AG04450 (cell line): ENCODE measurements around the gene ACO2. TPM values are rescaled to one million over a fixed set of nuclear protein-coding genes. Genes with fewer than 3 reads are reported as not detected.
"Not testable (repeated sequence)": the region's sequence is repeated elsewhere in the genome, so short reads cannot be mapped to it uniquely, and the experiment has no call there.

Source experiments
- CTCF ChIA-PET: fragments of 300-600, 350-600 bp; formaldehyde crosslinking; extraction: SDS; loops from one replicate; lab custom pipeline; 2022; ENCODE audit warnings: antibody characterized with exemption, inconsistent platforms; lab: Charles Lee
- POLR2A ChIA-PET: fragments of 350-600 bp; formaldehyde crosslinking; extraction: SDS; loops from one replicate; lab custom pipeline; 2021; ENCODE audit warnings: antibody characterized with exemption, inconsistent platforms; lab: Yijun Ruan, JAX
- DNase-seq: peaks from one replicate; pipeline ENCODE4 v3.0.0-alpha.2; 2011; ENCODE audit warnings: low read depth, low spot score
- H3K27ac ChIP-seq: one replicate; pipeline ENCODE4 v1.5.1; 2012; ENCODE audit warnings: low read depth, low read length, control low read depth
- H3K27me3 ChIP-seq: one replicate; pipeline ENCODE4 v1.6.0; 2012; ENCODE audit warnings: low read length; ENCODE audit not compliant: control insufficient read depth, insufficient read depth
- H3K4me3 ChIP-seq: 2 replicates; pipeline ENCODE4 v1.5.1; 2011; ENCODE audit warnings: mild to moderate bottlenecking, low read depth, low read length, control low read depth
- H3K9me3 ChIP-seq: 2 replicates; pipeline ENCODE4 v1.5.1; 2012; ENCODE audit warnings: low read length; ENCODE audit not compliant: control insufficient read depth, insufficient read depth
- polyA plus RNA-seq: library from polyadenylated mRNA; depleted of rRNA; stranded (reverse); fragments of >200 nt; gene quantifications from 2 replicates; pipeline ENCODE4 v1.2.3, GENCODE V29; 2011
- TF ChIP-seq, protein P1 (sequence below): IDR thresholded peaks from 2 replicates; pipeline ENCODE4 v1.5.1; 2011; ENCODE audit warnings: low read depth, low read length, control low read depth, inconsistent platforms

The ACO2 gene
- polyA plus RNA-seq, 1 experiment, result 32.2 TPM

DNA sequence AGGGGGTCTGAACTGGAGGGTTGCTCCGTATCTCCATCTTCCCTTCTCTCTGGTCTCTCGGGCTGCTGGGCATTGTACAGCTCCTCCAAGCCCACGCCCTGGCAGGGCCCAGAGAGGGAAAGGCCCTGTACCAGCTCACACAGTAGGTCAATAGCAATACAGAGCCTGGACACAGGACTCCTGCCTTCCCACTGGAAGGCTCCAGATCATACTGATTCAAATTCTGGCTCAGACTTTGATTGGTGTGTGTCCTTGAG is 98.5 kb downstream of the ACO2 start:
- Histone ChIP-seq H3K4me3 (no peak overlapping the region), H3K27me3 (no peaks in the 10 kb centered on the region), H3K27ac (no peak overlapping the region), H3K9me3 (no peaks in the 10 kb centered on the region; the same call in 1 of the 2 replicates)
- CTCF ChIA-PET, result interaction anchor here (1.0 kb wide), 1 partner anchor 9 kb away, joined by 3 read pairs; no protein-coding TSS in a partner anchor
- DNase-seq, result no peak
- POLR2A ChIA-PET, result interaction anchor here (1.1 kb wide), 2 partner anchors 10 to 24 kb away, joined by 3 to 6 read pairs; partner anchors contain the start of gene POLR3H
- TF ChIP-seq, protein P1, sequence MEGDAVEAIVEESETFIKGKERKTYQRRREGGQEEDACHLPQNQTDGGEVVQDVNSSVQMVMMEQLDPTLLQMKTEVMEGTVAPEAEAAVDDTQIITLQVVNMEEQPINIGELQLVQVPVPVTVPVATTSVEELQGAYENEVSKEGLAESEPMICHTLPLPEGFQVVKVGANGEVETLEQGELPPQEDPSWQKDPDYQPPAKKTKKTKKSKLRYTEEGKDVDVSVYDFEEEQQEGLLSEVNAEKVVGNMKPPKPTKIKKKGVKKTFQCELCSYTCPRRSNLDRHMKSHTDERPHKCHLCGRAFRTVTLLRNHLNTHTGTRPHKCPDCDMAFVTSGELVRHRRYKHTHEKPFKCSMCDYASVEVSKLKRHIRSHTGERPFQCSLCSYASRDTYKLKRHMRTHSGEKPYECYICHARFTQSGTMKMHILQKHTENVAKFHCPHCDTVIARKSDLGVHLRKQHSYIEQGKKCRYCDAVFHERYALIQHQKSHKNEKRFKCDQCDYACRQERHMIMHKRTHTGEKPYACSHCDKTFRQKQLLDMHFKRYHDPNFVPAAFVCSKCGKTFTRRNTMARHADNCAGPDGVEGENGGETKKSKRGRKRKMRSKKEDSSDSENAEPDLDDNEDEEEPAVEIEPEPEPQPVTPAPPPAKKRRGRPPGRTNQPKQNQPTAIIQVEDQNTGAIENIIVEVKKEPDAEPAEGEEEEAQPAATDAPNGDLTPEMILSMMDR, result no peak

DNA sequence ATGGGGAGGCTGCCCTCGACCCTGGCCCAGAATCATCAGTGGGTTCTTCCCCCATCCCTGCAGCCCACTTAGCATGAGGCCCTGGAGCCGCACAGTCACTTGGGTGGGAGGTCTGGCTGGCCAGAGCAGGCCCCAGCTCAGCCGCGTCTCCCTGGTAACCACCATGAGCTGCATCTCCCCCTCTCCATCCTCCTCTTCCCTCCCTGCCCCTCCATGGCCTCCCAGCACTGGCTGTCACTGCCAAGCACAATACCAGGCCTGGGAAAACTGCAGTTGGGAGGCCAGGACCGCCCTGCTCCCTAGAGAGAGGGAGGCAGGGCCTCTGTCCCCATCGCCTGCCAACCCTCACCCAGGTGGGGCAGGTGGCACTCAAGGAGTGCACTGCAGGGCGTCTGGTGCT is 99.9 kb downstream of the ACO2 start:
- Histone ChIP-seq H3K27me3 (no peaks in the 10 kb centered on the region), H3K4me3 (no peak overlapping the region), H3K9me3 (no peaks in the 10 kb centered on the region; the same call in 1 of the 2 replicates), H3K27ac (no peak overlapping the region)
- CTCF ChIA-PET, result interaction anchor here (1.4 kb wide), 1 partner anchor 28 kb away, joined by 5 read pairs; no protein-coding TSS in a partner anchor
- TF ChIP-seq, protein P1, result no peak
- no peak for DNase-seq
- POLR2A ChIA-PET, result interaction anchor here (1.0 to 1.2 kb wide), 2 partner anchors 21 to 52 kb away, joined by 4 to 6 read pairs; partner anchors contain the start of genes DESI1, PMM1 and XRCC6

DNA sequence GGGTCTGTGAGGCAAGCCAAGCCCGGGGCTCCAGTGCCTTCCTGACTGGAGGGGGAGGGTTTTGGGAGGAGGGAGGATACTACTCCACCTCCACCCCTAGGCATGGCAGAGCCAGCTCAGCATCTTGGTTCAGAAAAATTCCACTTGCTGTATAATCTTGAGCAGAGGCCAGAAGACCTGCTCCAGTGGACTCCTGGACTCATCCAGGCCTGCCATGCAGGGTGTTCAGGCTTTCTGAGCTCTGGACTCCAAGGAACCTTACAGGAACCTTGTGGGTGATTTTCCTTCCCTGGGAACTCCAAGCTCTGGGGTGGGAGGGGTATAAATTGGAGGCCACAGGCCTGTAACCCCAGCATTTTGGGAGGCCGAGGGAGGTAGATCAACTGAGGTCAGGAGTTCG is 101.3 kb downstream of the ACO2 start:
- no peak overlapping the region for H3K4me3 ChIP-seq
- TF ChIP-seq, protein P1, result no peak
- DNase-seq, result no peak
- ChIA-PET CTCF (interaction anchor here (0.6 to 1.0 kb wide), 3 partner anchors 26 to 839 kb away, joined by 3 to 7 read pairs (median 4); partner anchors contain the start of gene POLR3H), POLR2A (interaction anchor here (0.6 to 1.1 kb wide), 2 partner anchors 10 to 20 kb away, joined by 5 to 7 read pairs; partner anchors contain the start of genes CSDC2 and PMM1)
- no peaks in the 10 kb centered on the region for H3K27me3 ChIP-seq
- H3K9me3 ChIP-seq, result no peaks in the 10 kb centered on the region; the same call in 1 of the 2 replicates
- no peak overlapping the region for H3K27ac ChIP-seq

DNA sequence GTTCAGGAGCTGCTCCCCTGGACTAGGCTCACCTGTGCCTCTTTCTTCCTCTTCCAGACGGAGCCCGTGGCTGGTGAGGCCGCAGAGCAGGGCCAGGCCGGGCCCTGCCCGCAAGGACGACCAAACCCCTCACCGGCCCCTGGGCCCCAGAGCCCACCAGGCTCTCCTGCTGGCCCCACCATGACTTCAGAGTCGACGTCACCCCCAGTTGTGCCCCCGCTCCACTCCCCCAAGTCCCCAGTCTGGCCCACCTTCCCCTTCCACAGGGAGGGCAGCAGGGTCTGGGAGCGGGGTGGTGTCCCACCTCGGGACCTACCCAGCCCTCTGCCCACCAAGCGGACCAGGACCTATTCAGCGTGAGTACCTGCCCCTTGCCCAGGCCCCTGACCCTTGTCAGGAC is 102.9 kb downstream of the ACO2 start:
- DNase-seq, result no peak
- Histone ChIP-seq H3K27ac (no peak overlapping the region), H3K9me3 (no peaks in the 10 kb centered on the region; the same call in 1 of the 2 replicates), H3K27me3 (no peaks in the 10 kb centered on the region), H3K4me3 (no peak overlapping the region)
- POLR2A ChIA-PET, result interaction anchor here (1.1 kb wide), 1 partner anchor 18 kb away, joined by 3 read pairs; the partner anchor contains the start of gene PMM1
- TF ChIP-seq, protein P1, result no peak
- CTCF ChIA-PET, result interaction anchor here (0.7 to 0.9 kb wide), 2 partner anchors 39 to 45 kb away, joined by 3 read pairs; no protein-coding TSS in a partner anchor

DNA sequence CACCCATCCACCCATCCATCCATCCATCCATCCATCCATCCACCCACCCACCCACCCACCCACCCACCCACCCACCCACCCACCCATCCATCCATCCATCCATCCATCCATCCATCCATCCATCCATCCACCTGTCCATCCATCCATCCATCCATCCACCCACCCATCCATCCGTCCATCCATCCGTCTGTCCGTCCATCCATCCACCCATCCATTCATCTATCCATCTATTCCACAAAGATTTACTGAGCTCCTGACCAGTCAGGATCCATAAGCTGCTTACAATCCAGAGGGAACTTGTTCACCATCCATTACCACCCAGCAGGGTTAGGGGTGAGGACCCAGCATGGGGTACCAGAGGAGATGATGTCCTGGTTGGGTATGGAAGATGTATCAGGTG is 103.4 kb downstream of the ACO2 start:
- not testable (repeated sequence) for H3K27me3 ChIP-seq, H3K4me3 ChIP-seq, H3K27ac ChIP-seq, H3K9me3 ChIP-seq, DNase-seq
- POLR2A ChIA-PET, result interaction anchor here (0.7 kb wide), 2 partner anchors 15 to 45 kb away, joined by 3 to 7 read pairs; no protein-coding TSS in a partner anchor
- CTCF ChIA-PET, result interaction anchor here (0.7 kb wide), 1 partner anchor 25 kb away, joined by 6 read pairs; no protein-coding TSS in a partner anchor
